Heart left ventricle (tissue), 13 donors: Measurements from ENCODE around the gene DPYSL3.

ENCODE experiments used
- POLR2A ChIP-seq, 2 donors: fragments of 450-650 bp; IDR thresholded peaks; one replicate each; pipeline ENCODE4 v1.6.1; 2017; ENCODE audit warnings: antibody characterized with exemption in 2 of 2, mild to moderate bottlenecking in 2 of 2, moderate library complexity in 2 of 2
- TF ChIP-seq, protein P1 (sequence below), 12 donors: fragments of 200-600 bp; sonication (generic) in 4 of 12; IDR thresholded peaks; one replicate each; pipeline versions ENCODE4 v1.5.0 to v1.8.0; 2018 to 2022; ENCODE audit warnings: antibody characterized with exemption in 12 of 12, mild to moderate bottlenecking in 5 of 12
- donor health status: ischemic (EF 13 %, LVEDD 7.1; RV severe dilation, severe dysfunction).
- donor health status: DM: no; HTN: yes; CAD: no.
- donor health status: DM: no; HTN: no; CAD: no.
- donor health status: ischemic (EF 25% LVEDD 6.9; RV normal size, moderate dysfunction).
- donor health status: ischemic (EF 25% LVEDD 5.7; RV mildly dilated, moderate dysfunction).
- donor health status: ischemic (EF 35%, LVEDD 5.7; RV mildly dilated, moderate dysfunction).
- donor health status: nonischemic (EF 11% LVEDD 7.7; RV severe dilation, severe dysfunction).
- donor health status: DM: yes; HTN: yes; CAD: no.
- donor health status: PGD.
- donor health status: ischemic (EF 29% LVEDD 5.4; RV normal size, mild dysfunction).
- donor health status: nonischemic (EF 23%, LVEDD 6.1; RV moderate dilation, normal function).

- no peak for TF ChIP-seq POLR2A (IDR thresholded peaks at IDR 0.05)
- TF ChIP-seq, protein P1, sequence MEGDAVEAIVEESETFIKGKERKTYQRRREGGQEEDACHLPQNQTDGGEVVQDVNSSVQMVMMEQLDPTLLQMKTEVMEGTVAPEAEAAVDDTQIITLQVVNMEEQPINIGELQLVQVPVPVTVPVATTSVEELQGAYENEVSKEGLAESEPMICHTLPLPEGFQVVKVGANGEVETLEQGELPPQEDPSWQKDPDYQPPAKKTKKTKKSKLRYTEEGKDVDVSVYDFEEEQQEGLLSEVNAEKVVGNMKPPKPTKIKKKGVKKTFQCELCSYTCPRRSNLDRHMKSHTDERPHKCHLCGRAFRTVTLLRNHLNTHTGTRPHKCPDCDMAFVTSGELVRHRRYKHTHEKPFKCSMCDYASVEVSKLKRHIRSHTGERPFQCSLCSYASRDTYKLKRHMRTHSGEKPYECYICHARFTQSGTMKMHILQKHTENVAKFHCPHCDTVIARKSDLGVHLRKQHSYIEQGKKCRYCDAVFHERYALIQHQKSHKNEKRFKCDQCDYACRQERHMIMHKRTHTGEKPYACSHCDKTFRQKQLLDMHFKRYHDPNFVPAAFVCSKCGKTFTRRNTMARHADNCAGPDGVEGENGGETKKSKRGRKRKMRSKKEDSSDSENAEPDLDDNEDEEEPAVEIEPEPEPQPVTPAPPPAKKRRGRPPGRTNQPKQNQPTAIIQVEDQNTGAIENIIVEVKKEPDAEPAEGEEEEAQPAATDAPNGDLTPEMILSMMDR (IDR thresholded peaks at IDR 0.05), result no peak
Measured at GRCh38 chr5:147517383-147517782, 7.5 kb upstream of the DPYSL3 start.
